IMR-90 (cell line): ENCODE measurements around the gene LMNTD2. TPM values are rescaled to one million over a fixed set of nuclear protein-coding genes. Genes with fewer than 3 reads are reported as not detected.

Experiments
- ATAC-seq: fragments of 200-7000 bp; cut with Tn5 transposase; 2 replicates; pipeline ENCODE4 v1.9.1; 2020; ENCODE audit warnings: low read depth, mild to moderate bottlenecking, moderate library complexity
- BruUV-seq: library from RNA; stranded (reverse); fragments of 400-500 nt; replicated peaks from 2 replicates; lab custom pipeline; 2021; lab: Mats Ljungman, UMichigan
- CTCF ChIA-PET: fragments of 300-600 bp; formaldehyde crosslinking; extraction: SDS; loops from one replicate; lab custom pipeline; 2021; ENCODE audit warnings: antibody characterized with exemption; lab: Yijun Ruan, JAX
- POLR2A ChIA-PET: fragments of 300-600 bp; sonication (Branson Sonifier 250); formaldehyde crosslinking; loops from one replicate; lab custom pipeline; 2022; ENCODE audit warnings: antibody characterized with exemption; ENCODE audit not compliant: unreplicated experiment; lab: Charles Lee
- DNase-seq: peaks from one replicate; pipeline ENCODE4 v3.0.0; 2013
- H2AFZ ChIP-seq: replicated peaks from 2 replicates; pipeline ENCODE3; 2013; ENCODE audit warnings: low read length, mild to moderate bottlenecking; ENCODE audit not compliant: poor library complexity
- H2AK5ac ChIP-seq: 2 replicates; pipeline ENCODE4 v1.6.1; 2013; ENCODE audit warnings: low read depth, low read length, inconsistent platforms
- H2AK9ac ChIP-seq: replicated peaks from 2 replicates; pipeline ENCODE3; 2013; ENCODE audit warnings: mild to moderate bottlenecking, low read depth, low read length, moderate library complexity; ENCODE audit not compliant: poor library complexity
- H2BK120ac ChIP-seq: 2 replicates; pipeline ENCODE4 v1.6.1; 2013; ENCODE audit warnings: low read depth, low read length, inconsistent platforms
- H2BK15ac ChIP-seq: 3 replicates; pipeline ENCODE4 v1.6.1; 2013; ENCODE audit warnings: low read depth, low read length, inconsistent platforms
- H2BK20ac ChIP-seq: 2 replicates; pipeline ENCODE4 v1.6.1; 2013; ENCODE audit warnings: low read depth, mild to moderate bottlenecking, inconsistent platforms, low read length, moderate library complexity
- H2BK5ac ChIP-seq: 2 replicates; pipeline ENCODE4 v1.6.1; 2013; ENCODE audit warnings: mild to moderate bottlenecking, low read depth, low read length, inconsistent platforms; ENCODE audit not compliant: poor library complexity, severe bottlenecking
- H3K14ac ChIP-seq: replicated peaks from 2 replicates; pipeline ENCODE4 v1.6.1; 2013; ENCODE audit warnings: low read depth, low read length, inconsistent platforms
- H3K18ac ChIP-seq: 2 replicates; pipeline ENCODE4 v1.6.1; 2013; ENCODE audit warnings: low read depth, low read length, control low read depth
- H3K23ac ChIP-seq: 2 replicates; pipeline ENCODE4 v1.6.1; 2013; ENCODE audit warnings: low read depth, low read length, inconsistent platforms
- H3K27ac ChIP-seq: 2 replicates; pipeline ENCODE4 v1.5.1; 2013; ENCODE audit warnings: mild to moderate bottlenecking, control low read depth, low read length; ENCODE audit not compliant: insufficient read depth
- H3K27me3 ChIP-seq: 2 replicates; pipeline ENCODE4 v1.6.1; 2013; ENCODE audit warnings: low read length; ENCODE audit not compliant: control insufficient read depth, insufficient read depth
- H3K36me3 ChIP-seq: 2 replicates; pipeline ENCODE4 v1.6.1; 2013; ENCODE audit warnings: low read length, mixed read lengths; ENCODE audit not compliant: control insufficient read depth, insufficient read depth
- H3K4ac ChIP-seq: 2 replicates; pipeline ENCODE4 v1.6.1; 2013; ENCODE audit warnings: low read depth, low read length, inconsistent platforms
- H3K4me1 ChIP-seq: 2 replicates; pipeline ENCODE4 v1.6.1; 2013; ENCODE audit warnings: low read length, mixed read lengths; ENCODE audit not compliant: control insufficient read depth, insufficient read depth
- H3K4me2 ChIP-seq: 2 replicates; pipeline ENCODE4 v1.6.1; 2013; ENCODE audit warnings: low read depth, mild to moderate bottlenecking, control low read depth, low read length, moderate library complexity
- H3K4me3 ChIP-seq: 2 replicates; pipeline ENCODE4 v1.5.1; 2013; ENCODE audit warnings: low read depth, mild to moderate bottlenecking, control low read depth, low read length, moderate library complexity; ENCODE audit not compliant: insufficient read depth
- H3K56ac ChIP-seq: 2 replicates; pipeline ENCODE4 v1.6.1; 2013; ENCODE audit warnings: low read length, inconsistent platforms; ENCODE audit not compliant: insufficient read depth; ENCODE audit errors: extremely low read depth
- H3K79me1 ChIP-seq, 2 experiments: 2 replicates each; pipeline ENCODE4 v1.6.1; 2013; ENCODE audit warnings: low read length in 2 of 2, inconsistent platforms in 1 of 2, low read depth in 1 of 2
- H3K9ac ChIP-seq: 2 replicates; pipeline ENCODE4 v1.6.1; 2013; ENCODE audit warnings: low read depth, low read length, control low read depth
- H3K9me1 ChIP-seq: 2 replicates; pipeline ENCODE4 v1.6.1; 2013; ENCODE audit warnings: low read length, inconsistent platforms; ENCODE audit not compliant: insufficient read depth
- H3K9me3 ChIP-seq: 2 replicates; pipeline ENCODE4 v1.6.1; 2013; ENCODE audit warnings: low read length; ENCODE audit not compliant: control insufficient read depth, insufficient read depth
- H4K20me1 ChIP-seq: 2 replicates; pipeline ENCODE4 v1.6.1; 2013; ENCODE audit warnings: low read length, inconsistent platforms; ENCODE audit not compliant: insufficient read depth
- H4K5ac ChIP-seq: 2 replicates; pipeline ENCODE4 v1.6.1; 2013; ENCODE audit warnings: mild to moderate bottlenecking, low read depth, low read length, control low read depth
- H4K8ac ChIP-seq, 2 experiments: 2 replicates each; pipeline ENCODE4 v1.6.1; 2013; ENCODE audit warnings: low read depth in 2 of 2, low read length in 2 of 2, control low read depth in 1 of 2, inconsistent platforms in 1 of 2
- H4K91ac ChIP-seq: 2 replicates; pipeline ENCODE4 v1.6.1; 2013; ENCODE audit warnings: low read depth, low read length, inconsistent platforms; ENCODE audit not compliant: insufficient read depth
- MAZ ChIP-seq: IDR thresholded peaks from 2 replicates; pipeline ENCODE4 v1.6.1; 2012; ENCODE audit warnings: low read depth, mild to moderate bottlenecking, low read length, improper control_type of control experiment, moderate library complexity, borderline replicate concordance
- MXI1 ChIP-seq: IDR thresholded peaks from 2 replicates; pipeline ENCODE4 v1.6.1; 2012; ENCODE audit warnings: low read depth, mild to moderate bottlenecking, low read length, moderate library complexity, borderline replicate concordance
- NFE2L2 ChIP-seq: fragments of 150-350 bp; IDR thresholded peaks from 2 replicates; pipeline ENCODE4 v1.6.1; 2016; ENCODE audit warnings: low read depth, mild to moderate bottlenecking, low read length
- POLR2A ChIP-seq: IDR thresholded peaks from 2 replicates; pipeline ENCODE4 v1.6.1; 2012; ENCODE audit warnings: mild to moderate bottlenecking, low read depth, low read length
- RAD21 ChIP-seq: IDR thresholded peaks from 2 replicates; pipeline ENCODE4 v1.6.1; 2012; ENCODE audit warnings: low read length, improper control_type of control experiment
- RFX5 ChIP-seq: IDR thresholded peaks from 2 replicates; pipeline ENCODE4 v1.8.0; 2012; ENCODE audit warnings: low read depth, mild to moderate bottlenecking, low read length, moderate library complexity
- WGBS, 2 experiments: methylation state at CpG; one replicate each; pipeline versions ENCODE4 v1.1.5 to v1.1.7; 2013; ENCODE audit warnings: missing lambda C conversion rate in 2 of 2; ENCODE audit not compliant: insufficient read length in 1 of 2; ENCODE audit errors: extremely low coverage in 2 of 2; 5-methylcytosine and 5-hydroxymethylcytosine counted together
- dilution Hi-C: fragments of 300-500 bp; cut with HindIII; formaldehyde crosslinking; loops from one replicate; pipeline ENCODE4 v1.14.3; 2018; ENCODE audit warnings: low sequenced_read_pairs; ENCODE audit not compliant: unreplicated experiment
- in situ Hi-C: fragments of 300-500 bp; cut with MboI; formaldehyde crosslinking; loops from 3 replicates; pipeline ENCODE4 v1.14.3; 2019; ENCODE audit warnings: low sequenced_read_pairs, inconsistent platforms, mixed read lengths
- intact Hi-C: fragments of 100-400 bp; cut with micrococcal nuclease; formaldehyde crosslinking; loops from 2 replicates; pipeline ENCODE4 v1.10.0; 2022
- polyA plus RNA-seq, 3 experiments: library from polyadenylated mRNA; depleted of rRNA; stranded (reverse); fragments of >200 nt; gene quantifications; 2 replicates each; pipeline ENCODE4 v1.2.3, GENCODE V29; 2012; ENCODE audit warnings: low replicate concordance in 1 of 3
- total RNA-seq: library from RNA; depleted of rRNA; stranded (reverse); fragments of >200 nt; gene quantifications from 2 replicates; pipeline ENCODE4 v1.2.3, GENCODE V29; 2012

Gene LMNTD2
- total and polyA plus RNA-seq, 2 of the 4 experiments (the other 2 are of a cell fraction) = 0.18 to 1.3 TPM

- Histone ChIP-seq H3K56ac (no peak overlapping the region), H3K4me2 (no peak overlapping the region), H4K8ac (no peak overlapping the region), H3K4me3 (no peak overlapping the region), H4K20me1 (peaks cover 24% of the 10 kb centered on the region), H3K14ac (no peak overlapping the region), H2AK9ac (no peak overlapping the region), H3K23ac (no peak overlapping the region), H2AK5ac (no peak overlapping the region), H4K5ac (no peak overlapping the region), H2BK15ac (no peak overlapping the region), H3K18ac (no peak overlapping the region), H3K4me1 (peaks cover 6% of the 10 kb centered on the region; the same call in 1 of the 2 replicates), H4K91ac (no peak overlapping the region), H3K9me3 (no peaks in the 10 kb centered on the region), H3K4ac (no peak overlapping the region), H3K27me3 (no peaks in the 10 kb centered on the region), H3K9ac (no peak overlapping the region), H2AFZ (no peak overlapping the region), H3K79me1 (peaks cover 3 to 23% of the 10 kb centered on the region in 2 experiments; a peak in 3 of 4 replicates), H2BK5ac (no peak overlapping the region), H3K36me3 (peaks cover 24% of the 10 kb centered on the region; the same call in 1 of the 2 replicates), H3K27ac (no peak overlapping the region), H2BK120ac (no peak overlapping the region), H2BK20ac (no peak overlapping the region), H3K9me1 (no peaks in the 10 kb centered on the region; the same call in 1 of the 2 replicates)
- in situ Hi-C loops = no loop called here
- no peak for ATAC-seq
- DNase-seq = no peak
- no TSS peak for BruUV-seq
- intact Hi-C loops = no loop called here
- ChIA-PET CTCF (no interaction called here), POLR2A (no interaction called here)
- dilution Hi-C loops = no loop called here
- WGBS, 2 experiments = 89% methylated on average over 14 of the region's 28 CpGs; no CpG with 5 or more reads in 1 of the 2 experiments
- no peak for TF ChIP-seq RAD21
- TF ChIP-seq NFE2L2 = no peak
- TF ChIP-seq MXI1 = no peak
- TF ChIP-seq MAZ = no peak
- no peak for TF ChIP-seq RFX5
- no peak for TF ChIP-seq POLR2A
Observed at GRCh38 chr11:530960-531831, 29.3 kb downstream of the LMNTD2 start.
